Measurements from ENCODE around the gene LDLRAD4.

GRCh38 chr18:13448335-13448795 lies 229.8 kb downstream of the LDLRAD4 start:
- TF ChIP-seq, protein P1, sequence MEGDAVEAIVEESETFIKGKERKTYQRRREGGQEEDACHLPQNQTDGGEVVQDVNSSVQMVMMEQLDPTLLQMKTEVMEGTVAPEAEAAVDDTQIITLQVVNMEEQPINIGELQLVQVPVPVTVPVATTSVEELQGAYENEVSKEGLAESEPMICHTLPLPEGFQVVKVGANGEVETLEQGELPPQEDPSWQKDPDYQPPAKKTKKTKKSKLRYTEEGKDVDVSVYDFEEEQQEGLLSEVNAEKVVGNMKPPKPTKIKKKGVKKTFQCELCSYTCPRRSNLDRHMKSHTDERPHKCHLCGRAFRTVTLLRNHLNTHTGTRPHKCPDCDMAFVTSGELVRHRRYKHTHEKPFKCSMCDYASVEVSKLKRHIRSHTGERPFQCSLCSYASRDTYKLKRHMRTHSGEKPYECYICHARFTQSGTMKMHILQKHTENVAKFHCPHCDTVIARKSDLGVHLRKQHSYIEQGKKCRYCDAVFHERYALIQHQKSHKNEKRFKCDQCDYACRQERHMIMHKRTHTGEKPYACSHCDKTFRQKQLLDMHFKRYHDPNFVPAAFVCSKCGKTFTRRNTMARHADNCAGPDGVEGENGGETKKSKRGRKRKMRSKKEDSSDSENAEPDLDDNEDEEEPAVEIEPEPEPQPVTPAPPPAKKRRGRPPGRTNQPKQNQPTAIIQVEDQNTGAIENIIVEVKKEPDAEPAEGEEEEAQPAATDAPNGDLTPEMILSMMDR (IDR thresholded peaks at IDR 0.05) = no peak
- TF ChIP-seq POLR2AphosphoS5 (IDR thresholded peaks at IDR 0.05) = no peak
